Amygdala (tissue), 56 donors: ENCODE measurements around the gene CBR1.

ENCODE experiments used
- DNase-seq, 56 donors: peaks; one replicate each; lab custom pipeline; 2025; lab: John Stamatoyannopoulos, UW

The CBR1 gene

GRCh38 chr21:36069713-36070583, at the start of gene CBR1:
TSS of gene CBR1 (plus strand) at chr21:36070024. CDS start at chr21:36070116, 92 bp downstream.
- peak; percentile 21 to 98 (median 95) for DNase-seq

GRCh38 chr21:36021251-36021837, 48.5 kb upstream of the CBR1 start:
- no peak for DNase-seq

DNA sequence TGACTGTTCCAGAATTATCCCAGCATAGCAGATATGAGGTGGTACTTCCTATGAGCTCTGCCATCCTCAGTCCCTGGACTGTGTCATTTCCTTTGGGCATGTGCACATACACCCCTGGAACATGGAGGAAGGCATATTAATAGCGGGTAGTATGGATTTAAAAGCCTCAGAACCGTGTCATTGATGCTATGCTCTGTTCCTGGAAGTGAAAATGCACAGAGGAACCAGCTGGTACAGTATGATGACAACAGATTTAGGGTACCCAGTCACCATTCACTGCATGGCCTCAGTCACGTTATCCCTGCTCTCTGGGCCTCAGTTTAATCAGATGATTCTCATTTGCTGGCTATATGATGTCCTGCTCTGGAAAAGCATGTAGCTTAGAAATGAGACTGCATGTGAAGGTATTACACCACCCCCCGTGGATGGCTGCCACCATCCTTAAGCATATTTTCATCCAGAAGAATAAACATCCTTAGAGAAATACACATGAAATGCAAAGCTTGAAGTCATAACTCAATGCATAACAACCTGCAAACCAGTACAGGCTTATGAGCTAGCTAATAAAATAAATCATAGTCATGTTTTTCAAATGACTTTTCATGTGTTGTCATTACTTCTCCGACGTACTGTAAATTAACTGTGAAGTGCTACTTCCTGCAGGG, 47.3 kb upstream of the CBR1 start:
- no peak for DNase-seq

- DNase-seq, result no peak
Measured at GRCh38 chr21:36023092-36023480, 46.7 kb upstream of the CBR1 start.

- no peak for DNase-seq
Measured at GRCh38 chr21:36024782-36025181, 45.0 kb upstream of the CBR1 start.

- no peak for DNase-seq
Measured at GRCh38 chr21:36027347-36027746, 42.5 kb upstream of the CBR1 start.

DNA sequence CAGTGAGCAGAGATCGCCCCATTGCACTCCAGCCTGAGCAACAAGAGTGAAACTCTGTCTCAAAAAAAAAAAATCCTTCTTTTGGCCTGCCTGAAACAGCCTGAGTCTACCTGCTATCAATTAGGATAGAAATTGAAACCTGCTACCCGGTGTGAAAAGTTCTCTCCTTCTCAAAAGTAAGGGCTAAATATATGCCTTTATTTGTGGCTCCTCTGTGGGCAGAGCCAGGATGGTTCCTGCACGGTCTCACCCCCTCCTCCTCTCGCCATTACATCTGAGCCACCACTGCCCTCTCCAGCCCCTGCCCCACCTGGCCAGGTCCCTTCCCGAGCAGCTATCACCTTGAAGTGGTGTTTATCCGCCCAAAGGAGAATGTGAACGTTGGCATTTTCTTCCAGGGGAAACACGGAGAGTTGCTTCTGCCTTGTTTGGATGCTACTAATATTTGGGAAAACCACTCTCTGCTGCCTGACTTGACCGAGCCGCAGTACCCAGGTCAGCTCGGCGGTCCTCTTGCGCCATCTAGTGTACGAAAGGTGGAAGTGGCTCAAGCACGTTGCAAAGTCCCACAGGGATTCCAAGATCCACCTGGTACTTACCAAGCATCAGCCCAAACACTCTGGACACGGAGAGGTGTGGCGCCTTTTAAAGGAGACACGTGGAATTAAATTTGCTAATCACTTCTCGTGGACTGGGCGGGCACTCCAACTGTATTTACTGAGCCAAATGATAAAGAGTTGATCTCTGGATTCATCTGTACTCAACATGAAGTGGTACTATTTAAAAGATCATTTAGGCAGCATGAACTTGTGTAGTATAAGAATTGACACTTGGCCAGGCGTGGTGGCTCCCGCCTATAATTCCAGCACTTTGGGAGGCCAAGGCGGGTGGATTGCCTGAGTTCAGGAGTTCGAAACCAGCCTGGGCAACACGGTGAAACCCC, 41.4 kb upstream of the CBR1 start:
- peak in 50 of 56 donors; percentile 7 to 82 (median 50) for DNase-seq

GRCh38 chr21:36029309-36029708, 40.5 kb upstream of the CBR1 start:
- DNase-seq, result no peak

GRCh38 chr21:36030581-36031189, 39.1 kb upstream of the CBR1 start:
- no peak for DNase-seq

DNA sequence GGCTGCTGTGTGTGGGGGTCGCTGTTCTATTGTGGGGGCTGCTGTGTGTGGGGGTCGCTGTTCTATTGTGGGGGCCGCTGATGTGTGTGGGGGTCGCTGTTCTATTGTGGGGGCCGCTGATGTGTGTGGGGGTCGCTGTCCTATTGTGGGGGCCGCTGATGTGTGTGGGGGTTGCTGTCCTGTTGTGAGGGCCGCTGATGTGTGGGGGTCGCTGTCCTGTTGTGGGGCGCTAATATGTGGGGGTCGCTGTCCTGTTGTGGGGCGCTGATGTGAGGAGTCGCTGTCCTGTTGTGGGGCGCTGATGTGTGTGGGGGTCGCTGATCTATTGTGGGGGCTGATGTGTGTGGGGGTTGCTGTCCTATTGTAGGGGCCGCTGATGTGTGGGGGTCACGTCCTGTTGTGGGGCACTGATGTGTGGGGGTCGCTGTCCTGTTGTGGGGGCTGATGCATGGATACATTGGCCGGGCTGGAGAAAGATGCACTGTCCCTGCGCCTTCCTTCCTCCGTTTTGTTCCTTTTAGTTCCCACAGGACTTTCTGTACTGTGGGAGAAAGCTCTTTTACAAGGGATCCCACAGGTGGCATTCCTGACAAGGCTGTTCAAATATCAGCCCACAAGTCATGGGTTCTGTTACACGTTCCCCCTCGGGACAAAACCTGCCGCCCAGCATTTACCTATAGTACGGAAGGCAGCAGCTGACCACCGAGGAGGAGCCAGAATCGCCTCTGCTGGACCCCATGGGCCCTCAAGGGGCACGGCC, 37.0 kb upstream of the CBR1 start:
- DNase-seq, result no peak

GRCh38 chr21:36034211-36034913, 35.5 kb upstream of the CBR1 start:
- no peak for DNase-seq

- DNase-seq, result no peak
Measured at GRCh38 chr21:36035381-36035791, 34.4 kb upstream of the CBR1 start.

DNA sequence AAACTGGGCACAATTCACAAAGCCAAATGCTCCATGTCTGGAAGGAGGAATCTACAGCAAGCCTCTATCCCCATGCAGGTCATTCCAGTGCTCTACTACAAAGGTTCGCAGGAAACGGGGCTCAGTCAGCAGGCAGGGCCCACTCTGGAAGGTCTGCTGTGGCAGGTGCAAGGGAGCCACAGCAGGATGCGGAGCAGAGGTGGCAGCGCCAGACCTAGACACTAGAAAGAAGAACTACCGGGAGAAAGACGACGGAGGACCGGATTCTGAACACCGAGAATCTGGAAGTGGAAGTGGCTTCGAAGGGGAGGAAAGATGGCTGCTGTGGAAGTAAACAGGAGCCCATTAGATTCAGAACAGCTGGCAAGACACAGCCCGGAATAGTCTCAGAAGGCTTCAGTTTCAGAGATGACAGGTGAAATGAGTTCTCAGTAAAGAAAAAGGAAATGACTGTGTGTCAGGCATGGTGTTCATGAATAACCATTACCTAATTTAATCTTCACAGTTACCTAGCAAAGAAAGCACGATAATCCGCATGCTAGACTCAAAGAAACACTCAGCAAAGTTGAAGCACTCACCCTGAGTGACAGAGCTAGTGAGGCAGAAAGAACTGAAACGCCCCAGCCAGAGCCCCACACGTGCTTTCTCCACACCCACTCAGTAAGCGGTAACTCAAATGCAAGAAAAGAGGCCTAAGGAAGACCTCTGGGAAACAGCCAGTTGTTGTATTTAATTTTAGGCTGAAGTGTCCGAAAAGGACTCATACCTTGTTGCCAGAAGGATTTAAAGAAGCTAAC, 30.9 kb upstream of the CBR1 start:
- DNase-seq, result no peak

DNA sequence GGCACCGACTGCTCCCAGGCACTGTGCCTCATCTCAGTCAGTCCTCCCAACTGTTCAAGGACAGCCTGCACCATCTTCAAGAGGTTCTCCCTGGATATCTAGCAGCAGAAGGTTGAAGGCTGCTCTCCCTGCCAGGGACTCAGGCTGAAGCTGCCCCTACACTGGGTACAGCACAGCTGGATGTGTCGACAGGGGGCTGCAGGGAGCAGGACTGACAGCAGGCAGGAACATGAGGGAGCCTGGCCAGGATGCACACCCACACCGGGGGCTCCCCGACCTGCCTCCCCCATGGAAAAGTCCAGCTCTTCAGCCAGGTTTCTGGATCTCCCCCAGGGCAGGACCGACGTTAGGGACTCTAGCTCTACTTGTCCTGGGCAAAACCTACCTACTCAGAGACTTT, 30.0 kb upstream of the CBR1 start:
- DNase-seq, result no peak

GRCh38 chr21:36040389-36040788, 29.4 kb upstream of the CBR1 start:
- DNase-seq, result no peak

GRCh38 chr21:36041910-36042309, 27.9 kb upstream of the CBR1 start:
- no peak for DNase-seq

- no peak for DNase-seq
Measured at GRCh38 chr21:36044056-36044455, 25.8 kb upstream of the CBR1 start.

DNA sequence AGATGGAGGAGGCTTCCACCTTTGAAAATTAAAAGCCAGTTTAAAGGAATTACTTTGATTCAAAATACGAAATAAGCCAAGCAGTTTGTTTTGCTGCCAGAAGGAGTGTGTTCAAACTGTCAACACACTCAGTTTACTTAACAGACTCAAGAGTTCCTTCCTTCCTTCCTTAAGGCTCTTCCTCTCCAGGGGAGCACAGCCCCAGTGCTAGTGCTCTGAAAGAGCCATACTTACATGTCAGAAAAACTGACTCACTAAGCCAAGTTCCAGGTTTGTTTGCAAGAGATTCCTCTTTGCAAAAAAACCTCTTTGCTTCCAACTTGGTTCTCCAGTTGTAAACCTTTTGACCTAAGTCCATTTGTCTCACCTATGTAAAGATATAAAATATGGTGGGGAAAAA, 23.8 kb upstream of the CBR1 start:
- no peak for DNase-seq
